Mesodermal cell (in vitro differentiated cells): ENCODE data around the gene EYS.

Experiments used
- H3K27ac ChIP-seq: 2 replicates; pipeline ENCODE4 v1.7.0; 2013; ENCODE audit warnings: mild to moderate bottlenecking, low read depth, low read length, moderate library complexity; ENCODE audit not compliant: severe bottlenecking
- H3K36me3 ChIP-seq: 2 replicates; pipeline ENCODE4 v1.7.1; 2013; ENCODE audit warnings: mild to moderate bottlenecking, low read length, moderate library complexity; ENCODE audit not compliant: control insufficient read depth, insufficient read depth
- H3K4me1 ChIP-seq: one replicate; pipeline ENCODE4 v1.7.1; 2013; ENCODE audit warnings: mild to moderate bottlenecking, low read length; ENCODE audit not compliant: insufficient read depth, control insufficient read depth, poor library complexity, severe bottlenecking
- H3K4me3 ChIP-seq: 2 replicates; pipeline ENCODE4 v1.7.0; 2013; ENCODE audit warnings: low read length, control low read depth, mild to moderate bottlenecking; ENCODE audit not compliant: insufficient read depth, poor library complexity, severe bottlenecking; ENCODE audit errors: extremely low read depth
- H3K9me3 ChIP-seq: 2 replicates; pipeline ENCODE4 v1.7.1; 2013; ENCODE audit warnings: mild to moderate bottlenecking, low read length, moderate library complexity; ENCODE audit not compliant: control insufficient read depth
- WGBS, 2 experiments: methylation state at CpG; one replicate each; pipeline ENCODE4 v1.1.5; 2013; ENCODE audit warnings: missing lambda C conversion rate in 2 of 2; ENCODE audit not compliant: insufficient coverage in 2 of 2; 5-methylcytosine and 5-hydroxymethylcytosine counted together

The EYS gene

GRCh38 chr6:64890609-64891008, 816.4 kb downstream of the EYS start:
- no peaks in the 10 kb centered on the region for H3K36me3 ChIP-seq
- no peaks in the 10 kb centered on the region for H3K4me1 ChIP-seq
- H3K4me3 ChIP-seq: no peak overlapping the region
- H3K9me3 ChIP-seq: no peaks in the 10 kb centered on the region
- WGBS, 2 experiments: no CpG with 5 or more reads among the region's 1 CpG
- H3K27ac ChIP-seq: no peak overlapping the region

- Histone ChIP-seq H3K4me3 (no peak overlapping the region), H3K9me3 (no peaks in the 10 kb centered on the region), H3K27ac (no peak overlapping the region), H3K36me3 (no peaks in the 10 kb centered on the region), H3K4me1 (no peaks in the 10 kb centered on the region)
- no CpG with 5 or more reads among the region's 3 CpGs for WGBS, 2 experiments
Measured at GRCh38 chr6:64889144-64889543, 817.9 kb downstream of the EYS start.

GRCh38 chr6:64874776-64875175, 832.2 kb downstream of the EYS start:
- H3K4me3 ChIP-seq: no peak overlapping the region
- WGBS, 2 experiments: 80 to 90% methylated on average over 1 to 3 of the region's 3 CpGs
- H3K36me3 ChIP-seq: no peaks in the 10 kb centered on the region
- no peak overlapping the region for H3K27ac ChIP-seq
- H3K9me3 ChIP-seq: no peaks in the 10 kb centered on the region
- no peaks in the 10 kb centered on the region for H3K4me1 ChIP-seq

- H3K4me1 ChIP-seq: no peaks in the 10 kb centered on the region
- H3K9me3 ChIP-seq: no peaks in the 10 kb centered on the region
- no peak overlapping the region for H3K4me3 ChIP-seq
- H3K36me3 ChIP-seq: no peaks in the 10 kb centered on the region
- no peak overlapping the region for H3K27ac ChIP-seq
Measured at GRCh38 chr6:64872633-64873032, 834.4 kb downstream of the EYS start.

- Histone ChIP-seq H3K27ac (no peak overlapping the region), H3K36me3 (no peaks in the 10 kb centered on the region), H3K4me3 (no peak overlapping the region), H3K9me3 (no peaks in the 10 kb centered on the region), H3K4me1 (no peaks in the 10 kb centered on the region)
- WGBS, 2 experiments: 91 to 98% methylated on average over 5 to 6 of the region's 6 CpGs
Measured at GRCh38 chr6:64861039-64861651, 845.9 kb downstream of the EYS start.

GRCh38 chr6:64860203-64860602, 846.8 kb downstream of the EYS start:
- H3K4me1 ChIP-seq: no peaks in the 10 kb centered on the region
- no peak overlapping the region for H3K4me3 ChIP-seq
- 85 to 94% methylated on average over 2 of the region's 2 CpGs for WGBS, 2 experiments
- no peaks in the 10 kb centered on the region for H3K36me3 ChIP-seq
- no peak overlapping the region for H3K27ac ChIP-seq
- no peaks in the 10 kb centered on the region for H3K9me3 ChIP-seq

- H3K9me3 ChIP-seq: no peaks in the 10 kb centered on the region
- no CpG with 5 or more reads among the region's 1 CpG for WGBS, 2 experiments
- no peaks in the 10 kb centered on the region for H3K4me1 ChIP-seq
- no peak overlapping the region for H3K4me3 ChIP-seq
- H3K36me3 ChIP-seq: no peaks in the 10 kb centered on the region
- no peak overlapping the region for H3K27ac ChIP-seq
Measured at GRCh38 chr6:64850121-64850520, 856.9 kb downstream of the EYS start.

GRCh38 chr6:64848467-64848866, 858.6 kb downstream of the EYS start:
- Histone ChIP-seq H3K27ac (no peak overlapping the region), H3K36me3 (no peaks in the 10 kb centered on the region), H3K9me3 (no peaks in the 10 kb centered on the region), H3K4me3 (no peak overlapping the region), H3K4me1 (no peaks in the 10 kb centered on the region)
- 86% methylated on average over 2 of the region's 4 CpGs; no CpG with 5 or more reads in 1 of the 2 experiments for WGBS, 2 experiments

- no peak overlapping the region for H3K4me3 ChIP-seq
- no peak overlapping the region for H3K27ac ChIP-seq
- H3K9me3 ChIP-seq: no peaks in the 10 kb centered on the region
- 100% methylated on average over 1 of the region's 1 CpG for WGBS, 2 experiments
- H3K36me3 ChIP-seq: no peaks in the 10 kb centered on the region
- H3K4me1 ChIP-seq: no peaks in the 10 kb centered on the region
Measured at GRCh38 chr6:64847396-64847795, 859.6 kb downstream of the EYS start.

- H3K27ac ChIP-seq: no peak overlapping the region
- H3K4me1 ChIP-seq: no peaks in the 10 kb centered on the region
- no peaks in the 10 kb centered on the region for H3K9me3 ChIP-seq
- no peaks in the 10 kb centered on the region for H3K36me3 ChIP-seq
- no peak overlapping the region for H3K4me3 ChIP-seq
Measured at GRCh38 chr6:64838726-64839125, 868.3 kb downstream of the EYS start.

- Histone ChIP-seq H3K4me1 (peaks cover 4% of the 10 kb centered on the region), H3K9me3 (no peaks in the 10 kb centered on the region), H3K27ac (no peak overlapping the region), H3K4me3 (no peak overlapping the region), H3K36me3 (no peaks in the 10 kb centered on the region)
- no CpG with 5 or more reads among the region's 2 CpGs for WGBS, 2 experiments
Measured at GRCh38 chr6:64831680-64832079, 875.3 kb downstream of the EYS start.
